Measurements from ENCODE around the gene PCDHB4.
"Not testable (repeated sequence)": the region's sequence is repeated elsewhere in the genome, so short reads cannot be mapped to it uniquely, and the experiment has no call there.

DNA sequence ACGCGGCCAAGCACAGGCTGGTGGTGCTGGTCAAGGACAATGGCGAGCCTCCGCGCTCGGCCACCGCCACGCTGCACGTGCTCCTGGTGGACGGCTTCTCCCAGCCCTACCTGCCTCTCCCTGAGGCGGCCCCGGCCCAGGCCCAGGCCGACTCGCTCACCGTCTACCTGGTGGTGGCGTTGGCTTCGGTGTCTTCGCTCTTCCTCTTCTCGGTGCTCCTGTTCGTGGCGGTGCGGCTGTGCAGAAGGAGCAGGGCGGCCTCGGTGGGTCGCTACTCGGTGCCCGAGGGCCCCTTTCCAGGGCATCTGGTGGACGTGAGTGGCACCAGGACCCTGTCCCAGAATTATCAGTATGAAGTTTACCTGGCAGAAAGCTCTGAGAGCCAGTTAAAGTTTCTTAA, 36.3 kb downstream of the PCDHB4 start:
- TF ChIP-seq, protein P1, sequence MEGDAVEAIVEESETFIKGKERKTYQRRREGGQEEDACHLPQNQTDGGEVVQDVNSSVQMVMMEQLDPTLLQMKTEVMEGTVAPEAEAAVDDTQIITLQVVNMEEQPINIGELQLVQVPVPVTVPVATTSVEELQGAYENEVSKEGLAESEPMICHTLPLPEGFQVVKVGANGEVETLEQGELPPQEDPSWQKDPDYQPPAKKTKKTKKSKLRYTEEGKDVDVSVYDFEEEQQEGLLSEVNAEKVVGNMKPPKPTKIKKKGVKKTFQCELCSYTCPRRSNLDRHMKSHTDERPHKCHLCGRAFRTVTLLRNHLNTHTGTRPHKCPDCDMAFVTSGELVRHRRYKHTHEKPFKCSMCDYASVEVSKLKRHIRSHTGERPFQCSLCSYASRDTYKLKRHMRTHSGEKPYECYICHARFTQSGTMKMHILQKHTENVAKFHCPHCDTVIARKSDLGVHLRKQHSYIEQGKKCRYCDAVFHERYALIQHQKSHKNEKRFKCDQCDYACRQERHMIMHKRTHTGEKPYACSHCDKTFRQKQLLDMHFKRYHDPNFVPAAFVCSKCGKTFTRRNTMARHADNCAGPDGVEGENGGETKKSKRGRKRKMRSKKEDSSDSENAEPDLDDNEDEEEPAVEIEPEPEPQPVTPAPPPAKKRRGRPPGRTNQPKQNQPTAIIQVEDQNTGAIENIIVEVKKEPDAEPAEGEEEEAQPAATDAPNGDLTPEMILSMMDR (IDR thresholded peaks at IDR 0.05) = not testable (repeated sequence)
- TF ChIP-seq POLR2A (IDR thresholded peaks at IDR 0.05) = not testable (repeated sequence)

All from adrenal gland (tissue), 5 donors.